Measurements from ENCODE around the gene CLASP2.
"Not testable (repeated sequence)": the region's sequence is repeated elsewhere in the genome, so short reads cannot be mapped to it uniquely, and the experiment has no call there.

Gene CLASP2

GRCh38 chr3:33447958-33448357 lies 270.1 kb downstream of the CLASP2 start:
- DNase-seq (ENCODE audit: low spot score) = no peak

- not testable (repeated sequence) for DNase-seq (ENCODE audit: low spot score)
These were observed 270.8 kb downstream of the CLASP2 start for GRCh38 chr3:33447256-33447625.

Data from putamen (tissue), 1 donor.